MM.1S (cell line): Measurements from ENCODE around the gene SCO2.

Experiments
- DNase-seq: peaks from one replicate; pipeline ENCODE4 v3.0.0-alpha.2; 2015
- H2AFZ ChIP-seq: fragments of 300-600 bp; sonication (generic); 2 replicates; pipeline ENCODE4 v1.6.0; 2016; ENCODE audit warnings: antibody characterized with exemption, low read length
- H3F3A ChIP-seq: fragments of 300-600 bp; sonication (generic); 2 replicates; pipeline ENCODE4 v1.6.1; 2016; ENCODE audit warnings: mild to moderate bottlenecking, antibody characterized with exemption, low read length, moderate library complexity, mixed read lengths; ENCODE audit not compliant: insufficient read depth
- H3K27ac ChIP-seq: fragments of 300-600 bp; sonication (generic); 2 replicates; pipeline ENCODE4 v1.5.1; 2016; ENCODE audit warnings: mild to moderate bottlenecking, low read length
- H3K27me3 ChIP-seq: fragments of 300-600 bp; sonication (generic); replicated peaks from 2 replicates; pipeline ENCODE4 v1.6.0; 2016; ENCODE audit warnings: low read length; ENCODE audit not compliant: insufficient read depth
- H3K36me3 ChIP-seq: fragments of 300-600 bp; sonication (generic); replicated peaks from 2 replicates; pipeline ENCODE4 v1.6.1; 2016; ENCODE audit warnings: mild to moderate bottlenecking, low read length, mixed read lengths; ENCODE audit not compliant: insufficient read depth
- H3K4me1 ChIP-seq: fragments of 300-600 bp; sonication (generic); 2 replicates; pipeline ENCODE4 v1.6.1; 2016; ENCODE audit warnings: low read length, mixed read lengths
- H3K4me2 ChIP-seq: fragments of 300-600 bp; sonication (generic); 2 replicates; pipeline ENCODE4 v1.6.0; 2016; ENCODE audit warnings: low read depth, low read length
- H3K4me3 ChIP-seq: fragments of 300-600 bp; sonication (generic); 2 replicates; pipeline ENCODE4 v1.5.1; 2016; ENCODE audit warnings: low read length, mixed read lengths
- H3K79me2 ChIP-seq: fragments of 300-600 bp; sonication (generic); 2 replicates; pipeline ENCODE4 v1.6.1; 2016; ENCODE audit warnings: mixed run types, low read length, mixed read lengths
- H3K9ac ChIP-seq: fragments of 300-600 bp; sonication (generic); 2 replicates; pipeline ENCODE4 v1.6.1; 2016; ENCODE audit warnings: low read length, mixed read lengths
- H3K9me2 ChIP-seq: fragments of 300-600 bp; sonication (generic); replicated peaks from 2 replicates; pipeline ENCODE4 v1.6.1; 2016; ENCODE audit warnings: mild to moderate bottlenecking, low read length, mixed read lengths; ENCODE audit not compliant: insufficient read depth
- H3K9me3 ChIP-seq: fragments of 300-600 bp; sonication (generic); replicated peaks from 2 replicates; pipeline ENCODE4 v1.6.1; 2016; ENCODE audit warnings: mild to moderate bottlenecking, low read length, mixed read lengths; ENCODE audit not compliant: insufficient read depth
- H4K20me1 ChIP-seq: fragments of 300-600 bp; sonication (generic); 2 replicates; pipeline ENCODE4 v1.6.1; 2016; ENCODE audit warnings: mild to moderate bottlenecking, low read length, moderate library complexity, mixed read lengths; ENCODE audit not compliant: insufficient read depth
- EZH2 ChIP-seq: fragments of 300-600 bp; sonication (generic); optimal IDR thresholded peaks from 2 replicates; pipeline ENCODE3; 2017; ENCODE audit warnings: low read depth, mild to moderate bottlenecking, antibody characterized with exemption, low read length, mixed read lengths
- EZH2phosphoT487 ChIP-seq: fragments of 300-600 bp; sonication (generic); IDR thresholded peaks from 2 replicates; pipeline ENCODE4 v1.6.1; 2018; ENCODE audit warnings: antibody characterized with exemption, low read length
- TF ChIP-seq, protein P1 (sequence below): fragments of 300-600 bp; sonication (generic); IDR thresholded peaks from 2 replicates; pipeline ENCODE4 v1.5.1; 2016; ENCODE audit warnings: antibody characterized with exemption, low read length, mixed read lengths

The SCO2 gene

DNA sequence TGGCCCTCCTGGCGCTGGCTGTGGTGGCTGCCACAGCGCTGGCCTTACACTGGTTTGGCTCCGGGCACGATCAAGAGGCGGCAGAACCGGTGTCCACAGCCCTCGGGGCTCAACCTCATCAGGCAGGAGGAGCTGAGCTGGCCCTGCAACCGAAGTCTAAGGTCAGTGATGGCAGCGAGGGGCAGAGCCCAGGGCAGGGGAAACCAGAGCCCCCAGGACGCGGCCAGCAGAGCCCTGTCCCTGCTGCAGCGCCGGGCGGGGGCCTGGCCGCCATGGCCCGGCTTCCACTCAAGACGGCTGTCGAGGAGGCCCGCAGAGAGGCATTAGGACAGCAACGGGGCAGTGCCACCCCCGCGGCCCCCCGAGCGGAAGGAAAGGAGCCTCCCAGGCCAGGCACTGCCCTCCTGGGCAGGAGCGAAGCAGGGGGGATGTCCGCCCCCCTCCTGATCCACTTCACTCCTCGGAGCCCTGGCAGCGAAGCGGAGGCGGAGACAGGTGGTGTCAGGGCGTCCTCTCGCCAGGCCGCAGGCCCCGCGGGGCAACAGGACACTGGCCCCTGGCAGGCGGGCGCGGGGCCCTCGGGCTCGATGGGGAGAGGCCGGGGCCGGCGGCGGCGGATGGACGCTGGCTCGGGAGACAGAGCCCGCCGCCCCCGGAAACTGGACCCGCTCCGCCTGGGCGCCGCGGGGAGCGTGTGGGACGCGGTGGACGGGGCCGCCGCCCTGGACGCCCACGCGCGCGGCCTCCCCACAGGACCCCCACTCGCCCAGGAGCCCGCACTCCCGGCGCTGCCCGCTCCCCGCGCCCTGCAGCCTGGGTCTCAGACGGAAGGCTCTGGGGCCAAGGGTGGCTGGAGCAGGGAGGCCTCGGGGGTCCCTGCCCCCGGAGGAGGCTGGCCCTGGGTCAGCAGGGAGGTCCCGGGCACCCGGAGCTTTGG lies 21.2 kb upstream of the SCO2 start:
- H3K4me1 ChIP-seq: peaks cover 6% of the 10 kb centered on the region; the same call in 1 of the 2 replicates
- no peak overlapping the region for H2AFZ ChIP-seq
- TF ChIP-seq EZH2: no peak
- TF ChIP-seq, protein P1, sequence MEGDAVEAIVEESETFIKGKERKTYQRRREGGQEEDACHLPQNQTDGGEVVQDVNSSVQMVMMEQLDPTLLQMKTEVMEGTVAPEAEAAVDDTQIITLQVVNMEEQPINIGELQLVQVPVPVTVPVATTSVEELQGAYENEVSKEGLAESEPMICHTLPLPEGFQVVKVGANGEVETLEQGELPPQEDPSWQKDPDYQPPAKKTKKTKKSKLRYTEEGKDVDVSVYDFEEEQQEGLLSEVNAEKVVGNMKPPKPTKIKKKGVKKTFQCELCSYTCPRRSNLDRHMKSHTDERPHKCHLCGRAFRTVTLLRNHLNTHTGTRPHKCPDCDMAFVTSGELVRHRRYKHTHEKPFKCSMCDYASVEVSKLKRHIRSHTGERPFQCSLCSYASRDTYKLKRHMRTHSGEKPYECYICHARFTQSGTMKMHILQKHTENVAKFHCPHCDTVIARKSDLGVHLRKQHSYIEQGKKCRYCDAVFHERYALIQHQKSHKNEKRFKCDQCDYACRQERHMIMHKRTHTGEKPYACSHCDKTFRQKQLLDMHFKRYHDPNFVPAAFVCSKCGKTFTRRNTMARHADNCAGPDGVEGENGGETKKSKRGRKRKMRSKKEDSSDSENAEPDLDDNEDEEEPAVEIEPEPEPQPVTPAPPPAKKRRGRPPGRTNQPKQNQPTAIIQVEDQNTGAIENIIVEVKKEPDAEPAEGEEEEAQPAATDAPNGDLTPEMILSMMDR: no peak
- no peak for TF ChIP-seq EZH2phosphoT487
- no peaks in the 10 kb centered on the region for H3K79me2 ChIP-seq
- peaks cover 12% of the 10 kb centered on the region; the same call in 1 of the 2 replicates for H3F3A ChIP-seq
- no peak overlapping the region for H3K27ac ChIP-seq
- no peak overlapping the region for H3K4me3 ChIP-seq
- no peak for DNase-seq
- no peaks in the 10 kb centered on the region for H4K20me1 ChIP-seq
- no peaks in the 10 kb centered on the region for H3K9me3 ChIP-seq
- no peaks in the 10 kb centered on the region for H3K9me2 ChIP-seq
- H3K9ac ChIP-seq: no peak overlapping the region
- H3K36me3 ChIP-seq: no peaks in the 10 kb centered on the region
- peaks cover 25% of the 10 kb centered on the region for H3K27me3 ChIP-seq
- no peak overlapping the region for H3K4me2 ChIP-seq

DNA sequence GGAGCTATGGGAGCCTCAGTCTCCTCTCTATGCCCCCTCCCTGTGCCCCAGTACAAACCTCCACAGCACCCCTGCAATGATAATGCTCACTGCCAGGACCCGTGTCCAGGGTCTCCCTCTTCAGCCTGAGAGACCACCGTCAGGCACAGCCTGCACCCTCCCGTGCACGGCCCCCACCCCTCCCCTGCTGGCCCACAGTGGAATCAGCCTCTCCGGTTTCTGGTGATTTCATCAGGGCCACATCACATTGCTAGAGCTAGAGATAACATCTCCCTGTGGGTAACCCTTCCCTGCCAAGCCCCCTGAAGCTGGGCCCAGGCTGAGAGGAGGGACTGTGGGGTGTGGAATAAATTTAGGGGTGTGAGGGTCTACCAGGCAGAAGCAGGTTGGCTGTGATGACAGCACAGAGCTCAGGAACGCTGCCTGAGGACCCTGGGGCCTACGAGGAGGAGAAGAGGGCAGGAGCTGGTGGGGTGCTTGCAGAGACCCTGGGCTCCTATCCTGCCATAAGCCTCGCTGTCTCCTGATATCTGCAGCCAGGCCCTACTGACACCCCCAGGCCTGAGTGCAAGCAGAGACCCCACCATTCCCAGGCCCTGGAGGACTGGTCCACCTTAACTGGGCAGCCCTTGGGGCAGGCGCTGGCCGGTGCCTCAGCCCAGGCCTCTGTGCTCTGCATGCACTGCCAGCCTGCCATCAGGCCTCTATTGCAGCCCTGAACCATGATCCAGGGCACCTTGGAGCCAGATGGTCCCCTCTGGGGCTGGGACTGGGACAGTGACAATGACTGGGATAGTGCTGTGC lies 20.3 kb upstream of the SCO2 start, which contains the start of gene KLHDC7B:
Gene KLHDC7B (plus strand): TSS at position 378 of the 804 bp plus-strand sequence. CDS start 345 bp downstream, at position 723.
- peak within 1 kb of the TSS; percentile 63; the same call in 1 of the 2 replicates for H3K4me2 ChIP-seq
- no peak within 1 kb of the TSS for H3K27ac ChIP-seq
- no peak within 1 kb of the TSS for H3K4me3 ChIP-seq
- no peak for TF ChIP-seq EZH2
- no peak for TF ChIP-seq EZH2phosphoT487
- H3F3A ChIP-seq: peaks cover 15% of the 10 kb centered on the region; the same call in 1 of the 2 replicates
- no peak within 1 kb of the TSS for H3K9ac ChIP-seq
- H2AFZ ChIP-seq: peak within 1 kb of the TSS; percentile 62; the same call in 1 of the 2 replicates
- peaks cover 25% of the 10 kb centered on the region for H3K27me3 ChIP-seq
- DNase-seq: no peak
- no peaks in the 10 kb centered on the region for H3K36me3 ChIP-seq
- H4K20me1 ChIP-seq: no peaks in the 10 kb centered on the region
- H3K4me1 ChIP-seq: peaks cover 8% of the 10 kb centered on the region; the same call in 1 of the 2 replicates
- no peaks in the 10 kb centered on the region for H3K9me2 ChIP-seq
- no peaks in the 10 kb centered on the region for H3K9me3 ChIP-seq
- H3K79me2 ChIP-seq: no peaks in the 10 kb centered on the region

DNA sequence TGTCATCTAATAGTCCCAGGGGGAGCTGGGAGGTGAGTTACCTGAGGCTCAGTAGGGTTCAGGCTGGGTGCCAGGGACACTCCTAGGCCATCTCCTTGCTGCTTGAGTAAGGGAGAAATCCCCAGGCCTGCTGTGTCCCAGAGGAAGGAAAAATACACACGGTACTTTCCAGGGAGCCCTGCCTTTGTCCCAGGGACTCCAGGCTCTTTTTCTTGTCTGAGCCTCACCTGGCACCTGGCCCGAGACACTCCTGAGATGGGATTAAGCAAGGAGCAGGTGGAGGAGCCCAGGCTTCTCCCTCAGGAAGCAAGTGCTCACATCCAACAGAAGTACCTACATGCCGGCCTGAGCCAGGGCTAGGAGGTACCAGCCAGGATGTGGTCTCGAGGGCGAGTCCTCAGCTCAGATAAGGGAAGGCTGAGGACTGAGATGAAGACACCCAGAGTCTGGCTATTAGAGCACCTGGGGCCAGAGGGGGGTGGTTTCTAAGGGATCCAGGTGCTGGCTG lies 19.4 kb upstream of the SCO2 start:
- Histone ChIP-seq H3K4me3 (peak overlapping the region; percentile 24; the same call in 1 of the 2 replicates), H3K27me3 (peaks cover 25% of the 10 kb centered on the region), H3K79me2 (no peaks in the 10 kb centered on the region), H3K27ac (no peak overlapping the region), H3K9me2 (no peaks in the 10 kb centered on the region), H2AFZ (peak overlapping the region; percentile 62), H3K4me2 (peak overlapping the region; percentile 63), H3K9me3 (no peaks in the 10 kb centered on the region), H3F3A (peaks cover 22% of the 10 kb centered on the region), H4K20me1 (no peaks in the 10 kb centered on the region), H3K9ac (no peak overlapping the region), H3K4me1 (peaks cover 16% of the 10 kb centered on the region; the same call in 1 of the 2 replicates), H3K36me3 (no peaks in the 10 kb centered on the region)
- no peak for DNase-seq
- no peak for TF ChIP-seq EZH2phosphoT487
- TF ChIP-seq, protein P1: no peak
- TF ChIP-seq EZH2: no peak
